Measurements from ENCODE around the gene HIVEP3. TPM values are rescaled to one million over a fixed set of nuclear protein-coding genes. Genes with fewer than 3 reads are reported as not detected.
A peak's percentile ranks its signal among the peaks of the same experiment; 100 is the strongest.

The HIVEP3 gene
- polyA plus RNA-seq, 1 donor (not counting 4 experiments of a cell fraction or from before 2014, with no cell fraction given): 1.1 TPM

DNA sequence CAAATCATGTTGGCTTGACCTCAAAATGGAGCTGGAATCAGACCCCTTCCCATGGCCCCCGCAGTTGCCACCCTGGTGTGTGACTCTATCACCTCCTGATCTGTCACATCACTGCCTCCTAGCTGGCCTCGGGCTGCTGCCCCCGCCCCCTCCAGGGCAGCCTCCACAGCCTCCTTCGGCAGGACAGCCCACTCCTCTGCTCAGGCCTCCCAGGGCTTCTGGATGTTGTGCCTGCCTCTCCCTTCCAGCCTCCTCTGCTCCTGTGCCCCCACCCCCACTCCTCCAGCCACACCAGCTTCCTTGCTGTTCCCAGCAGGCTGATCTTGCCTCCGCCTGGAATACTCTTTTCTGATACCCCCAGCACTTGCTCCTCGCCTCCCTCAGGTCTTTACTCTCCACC lies 299.9 kb downstream of the HIVEP3 start:
- no peaks in the 10 kb centered on the region for H3K36me3 ChIP-seq (ENCODE audit: control insufficient read depth in 2 of 2, extremely low read depth in 1 of 2, insufficient read depth in 2 of 2, low read length in 2 of 2)
- H4K20me1 ChIP-seq (ENCODE audit: control insufficient read depth, extremely low read depth, insufficient read depth, low read length): no peaks in the 10 kb centered on the region
- DNase-seq (ENCODE audit: low read depth, low spot score): no peak
- dilution Hi-C loops (cut with MboI; ENCODE audit: extremely low pct_ligation_motif_present, low sequenced_read_pairs): no loop called here
- H3K9me1 ChIP-seq (ENCODE audit: control insufficient read depth, extremely low read depth, insufficient read depth, low read length): peaks cover 2% of the 10 kb centered on the region
- peaks cover 18% of the 10 kb centered on the region for H3K4me1 ChIP-seq (ENCODE audit: control insufficient read depth, extremely low read depth, insufficient read depth, low read length)
- H3K9ac ChIP-seq (ENCODE audit: control insufficient read depth, extremely low read depth, insufficient read depth, low read length): no peak overlapping the region
- H3K9me3 ChIP-seq (ENCODE audit: control insufficient read depth, low read depth, low read length): no peaks in the 10 kb centered on the region
- TF ChIP-seq EZH2 (IDR thresholded peaks at IDR 0.05; ENCODE audit: low read length): no peak
- TF ChIP-seq, protein P1, sequence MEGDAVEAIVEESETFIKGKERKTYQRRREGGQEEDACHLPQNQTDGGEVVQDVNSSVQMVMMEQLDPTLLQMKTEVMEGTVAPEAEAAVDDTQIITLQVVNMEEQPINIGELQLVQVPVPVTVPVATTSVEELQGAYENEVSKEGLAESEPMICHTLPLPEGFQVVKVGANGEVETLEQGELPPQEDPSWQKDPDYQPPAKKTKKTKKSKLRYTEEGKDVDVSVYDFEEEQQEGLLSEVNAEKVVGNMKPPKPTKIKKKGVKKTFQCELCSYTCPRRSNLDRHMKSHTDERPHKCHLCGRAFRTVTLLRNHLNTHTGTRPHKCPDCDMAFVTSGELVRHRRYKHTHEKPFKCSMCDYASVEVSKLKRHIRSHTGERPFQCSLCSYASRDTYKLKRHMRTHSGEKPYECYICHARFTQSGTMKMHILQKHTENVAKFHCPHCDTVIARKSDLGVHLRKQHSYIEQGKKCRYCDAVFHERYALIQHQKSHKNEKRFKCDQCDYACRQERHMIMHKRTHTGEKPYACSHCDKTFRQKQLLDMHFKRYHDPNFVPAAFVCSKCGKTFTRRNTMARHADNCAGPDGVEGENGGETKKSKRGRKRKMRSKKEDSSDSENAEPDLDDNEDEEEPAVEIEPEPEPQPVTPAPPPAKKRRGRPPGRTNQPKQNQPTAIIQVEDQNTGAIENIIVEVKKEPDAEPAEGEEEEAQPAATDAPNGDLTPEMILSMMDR (optimal IDR thresholded peaks at IDR 0.05 in 1 of 3, IDR thresholded peaks at IDR 0.05 in 1 of 3, conservative IDR thresholded peaks at IDR 0.05 in 1 of 3; ENCODE audit: extremely low read depth in 1 of 3, insufficient read depth in 2 of 3, low read length in 3 of 3): no peak
- no peak overlapping the region for H2AFZ ChIP-seq (ENCODE audit: control insufficient read depth, low read length)
- no peak overlapping the region for H3K4me2 ChIP-seq (ENCODE audit: control insufficient read depth, extremely low read depth, insufficient read depth, low read depth, low read length)
- H3K4me3 ChIP-seq (ENCODE audit: control insufficient read depth in 2 of 3, extremely low read depth in 1 of 3, insufficient read depth in 2 of 3, low read depth in 1 of 3, low read length in 3 of 3): no peak overlapping the region
- no peaks in the 10 kb centered on the region for H3K79me2 ChIP-seq (ENCODE audit: control insufficient read depth, insufficient read depth, low read length)
- no peaks in the 10 kb centered on the region for H3K27me3 ChIP-seq (ENCODE audit: control insufficient read depth, extremely low read depth, insufficient read depth, low read length)
- FAIRE-seq: no peak
- no peak overlapping the region for H3K27ac ChIP-seq (ENCODE audit: control insufficient read depth, insufficient read depth, low read length)

DNA sequence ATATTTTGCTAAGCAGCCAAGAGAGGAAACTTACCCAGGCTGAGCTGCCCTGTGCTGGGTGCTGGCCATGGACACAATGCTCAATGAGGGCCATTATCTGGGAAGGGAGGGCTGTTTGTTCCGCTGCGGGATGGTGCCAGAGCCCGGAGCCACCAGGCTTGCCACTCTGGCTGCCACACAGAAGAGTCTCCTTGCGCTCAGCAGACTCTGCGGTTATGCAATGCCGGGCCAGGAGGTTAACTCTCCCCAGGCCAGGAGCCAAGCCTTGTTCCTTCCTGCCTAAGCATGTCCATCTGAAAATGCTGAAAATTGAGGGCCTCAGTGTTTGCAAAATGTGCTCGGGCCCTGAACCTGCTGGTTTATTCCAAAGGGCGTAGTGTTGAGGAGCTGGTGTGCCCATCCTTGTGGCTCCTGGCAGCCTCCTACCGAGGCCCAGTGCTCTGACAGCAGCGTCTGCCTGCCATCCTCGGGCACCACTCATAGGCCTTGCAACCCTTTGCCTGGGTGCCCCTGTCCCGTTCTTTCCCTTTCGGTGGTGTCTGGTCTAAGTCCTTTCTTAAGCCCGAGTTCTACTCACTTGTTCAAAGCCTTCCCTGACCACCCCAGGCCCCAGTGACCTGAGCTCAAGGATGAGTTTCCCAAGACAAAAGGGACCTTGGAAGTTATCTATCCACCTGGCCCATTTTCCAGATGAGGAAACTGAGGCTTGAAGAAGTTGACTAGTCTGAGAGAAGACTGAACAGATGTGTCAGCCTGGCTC lies 300.5 kb downstream of the HIVEP3 start:
- no peak for FAIRE-seq
- Histone ChIP-seq H3K4me1 (ENCODE audit: control insufficient read depth, extremely low read depth, insufficient read depth, low read length) (peaks cover 20% of the 10 kb centered on the region), H3K36me3 (ENCODE audit: control insufficient read depth in 2 of 2, extremely low read depth in 1 of 2, insufficient read depth in 2 of 2, low read length in 2 of 2) (no peaks in the 10 kb centered on the region), H2AFZ (ENCODE audit: control insufficient read depth, low read length) (no peak overlapping the region), H3K27me3 (ENCODE audit: control insufficient read depth, extremely low read depth, insufficient read depth, low read length) (no peaks in the 10 kb centered on the region), H4K20me1 (ENCODE audit: control insufficient read depth, extremely low read depth, insufficient read depth, low read length) (no peaks in the 10 kb centered on the region), H3K9me3 (ENCODE audit: control insufficient read depth, low read depth, low read length) (no peaks in the 10 kb centered on the region), H3K27ac (ENCODE audit: control insufficient read depth, insufficient read depth, low read length) (no peak overlapping the region), H3K9ac (ENCODE audit: control insufficient read depth, extremely low read depth, insufficient read depth, low read length) (no peak overlapping the region), H3K9me1 (ENCODE audit: control insufficient read depth, extremely low read depth, insufficient read depth, low read length) (peaks cover 2% of the 10 kb centered on the region), H3K79me2 (ENCODE audit: control insufficient read depth, insufficient read depth, low read length) (no peaks in the 10 kb centered on the region), H3K4me3 (ENCODE audit: control insufficient read depth in 2 of 3, extremely low read depth in 1 of 3, insufficient read depth in 2 of 3, low read depth in 1 of 3, low read length in 3 of 3) (no peak overlapping the region), H3K4me2 (ENCODE audit: control insufficient read depth, extremely low read depth, insufficient read depth, low read depth, low read length) (peak overlapping the region; percentile 0)
- no peak for TF ChIP-seq EZH2 (IDR thresholded peaks at IDR 0.05; ENCODE audit: low read length)
- TF ChIP-seq, protein P1 (optimal IDR thresholded peaks at IDR 0.05 in 1 of 3, IDR thresholded peaks at IDR 0.05 in 1 of 3, conservative IDR thresholded peaks at IDR 0.05 in 1 of 3; ENCODE audit: extremely low read depth in 1 of 3, insufficient read depth in 2 of 3, low read length in 3 of 3): no peak
- dilution Hi-C loops (cut with MboI; ENCODE audit: extremely low pct_ligation_motif_present, low sequenced_read_pairs): no loop called here
- DNase-seq (ENCODE audit: low read depth, low spot score): no peak

Data from keratinocyte (primary cell).